ENCODE data around the gene IKBKG.

GRCh38 chrX:154541896-154542722, 5.3 kb upstream of the IKBKG start:
- no peak for TF ChIP-seq POLR2AphosphoS5 (IDR thresholded peaks at IDR 0.05; ENCODE audit: borderline replicate concordance, low read depth, low read length)
- TF ChIP-seq FOXP2 (optimal IDR thresholded peaks at IDR 0.05; ENCODE audit: control extremely low read depth, extremely low read length, insufficient read depth): no peak
